Kidney (tissue), 14 donors: ENCODE measurements around the gene LRP1. TPM values are rescaled to one million over a fixed set of nuclear protein-coding genes. Genes with fewer than 3 reads are reported as not detected.

ENCODE experiments used
- DNase-seq, 5 donors: peaks; one replicate each; pipeline ENCODE4 v3.0.0-alpha.2; 2013 to 2020
- FAIRE-seq: peaks from 2 replicates; lab custom pipeline; 2012; peaks lifted over from hg19 to GRCh38; lab: Jason Lieb, UNC
- H3K27ac ChIP-seq, 2 donors: one replicate each; pipeline ENCODE4 v1.7.0; 2013; ENCODE audit warnings: low read depth in 2 of 2, low read length in 2 of 2, inconsistent platforms in 1 of 2
- H3K27me3 ChIP-seq: one replicate; pipeline ENCODE4 v1.7.1; 2013; ENCODE audit warnings: low read length, inconsistent platforms; ENCODE audit not compliant: control insufficient read depth, insufficient read depth
- H3K36me3 ChIP-seq, 3 donors: one replicate each; pipeline versions ENCODE4 v1.7.0 to v1.7.1; 2013; ENCODE audit warnings: low read length in 3 of 3, control low read depth in 1 of 3, inconsistent platforms in 1 of 3; ENCODE audit not compliant: insufficient read depth in 3 of 3, control insufficient read depth in 2 of 3
- H3K4me1 ChIP-seq, 3 donors: one replicate each; pipeline versions ENCODE4 v1.7.0 to v1.7.1; 2013; ENCODE audit warnings: low read length in 3 of 3, inconsistent platforms in 1 of 3, low read depth in 1 of 3; ENCODE audit not compliant: control insufficient read depth in 2 of 3, insufficient read depth in 2 of 3
- H3K4me3 ChIP-seq, 3 donors: one replicate each; pipeline versions ENCODE4 v1.7.0 to v1.8.1; 2013; ENCODE audit warnings: low read length in 3 of 3, control low read depth in 1 of 3, inconsistent platforms in 1 of 3
- H3K9ac ChIP-seq, 3 donors: one replicate each; pipeline versions ENCODE4 v1.7.0 to v1.7.1; 2013; ENCODE audit warnings: low read length in 3 of 3, control low read depth in 1 of 3, inconsistent platforms in 1 of 3
- H3K9me3 ChIP-seq, 3 donors: one replicate each; pipeline versions ENCODE4 v1.7.0 to v1.7.1; 2013; ENCODE audit warnings: low read length in 3 of 3, control low read depth in 1 of 3, inconsistent platforms in 1 of 3; ENCODE audit not compliant: control insufficient read depth in 2 of 3, insufficient read depth in 1 of 3
- CTCF ChIP-seq: IDR thresholded peaks from 3 replicates; pipeline ENCODE4 v1.5.1; 2012; ENCODE audit warnings: mild to moderate bottlenecking, moderate library complexity, borderline replicate concordance; ENCODE audit not compliant: insufficient read depth; ENCODE audit errors: extremely low read depth
- intact Hi-C: fragments of 100-400 bp; cut with DNase I; formaldehyde crosslinking; loops from one replicate; pipeline ENCODE4 v1.11.1; 2022
- polyA plus RNA-seq: library from polyadenylated mRNA; stranded (reverse); fragments of 350-450 nt; fragmentation: Illumina TruSeq; extraction: RNeasy Lipid Tissue Mini Kit (QIAGEN cat#74804); gene quantifications from one replicate; pipeline ENCODE4 v1.2.3, GENCODE V29; 2014; ENCODE audit warnings: low read depth, low replicate concordance; ENCODE audit not compliant: insufficient read depth
- total RNA-seq: library from RNA; stranded (reverse); fragmentation: NEBNext Ultra II Directional; extraction: Animal tissue kit (Norgen Biotek cat#: 25700); gene quantifications from one replicate; pipeline ENCODE4 v1.2.1, GENCODE V29; 2021
- donor health status: control.
- donor health status: control.
- donor health status: control.
- donor health status: control.
- donor health status: control.
- donor health status: DM: yes; HTN: yes; CAD: no.
- donor health status: Normal renal cell carcinoma (clear cell type).

Gene LRP1
- total and polyA plus RNA-seq, 2 donors from 2014 or later = 18.7 to 121 TPM

- intact Hi-C loops = no loop called here
- Histone ChIP-seq H3K4me3 (no peak overlapping the region), H3K27me3 (peaks cover 32% of the 10 kb centered on the region), H3K4me1 (peaks cover 0 to 12% (median 8%) of the 10 kb centered on the region in 3 donors), H3K36me3 (peaks cover 0 to 2% (median 0%) of the 10 kb centered on the region in 3 donors), H3K9ac (no peak overlapping the region), H3K27ac (no peak overlapping the region), H3K9me3 (no peaks in the 10 kb centered on the region)
- DNase-seq (peak in 4 of 5 donors; percentile 78 to 84 (median 80)), FAIRE-seq (no peak)
- TF ChIP-seq CTCF = peak; percentile 74
These were observed 86.1 kb downstream of the LRP1 start for GRCh38 chr12:57214398-57214781.

- Histone ChIP-seq H3K27ac (no peak overlapping the region), H3K9me3 (no peaks in the 10 kb centered on the region), H3K4me3 (no peak overlapping the region), H3K27me3 (peaks cover 35% of the 10 kb centered on the region), H3K9ac (no peak overlapping the region), H3K36me3 (peaks cover 0 to 2% (median 0%) of the 10 kb centered on the region in 3 donors), H3K4me1 (peaks cover 0 to 12% (median 8%) of the 10 kb centered on the region in 3 donors)
- intact Hi-C loops = no loop called here
- DNase-seq = no peak
- FAIRE-seq = no peak
- TF ChIP-seq CTCF = no peak
These were observed 86.8 kb downstream of the LRP1 start for GRCh38 chr12:57215065-57215464.

- H3K4me3 ChIP-seq = no peak overlapping the region
- peak in 1 of 5 donors; percentile 48 for DNase-seq
- TF ChIP-seq CTCF = no peak
- H3K9ac ChIP-seq = no peak overlapping the region
- H3K4me1 ChIP-seq = peaks cover 0 to 12% (median 8%) of the 10 kb centered on the region in 3 donors
- peaks cover 37% of the 10 kb centered on the region for H3K27me3 ChIP-seq
- FAIRE-seq = no peak
- peaks cover 0 to 2% (median 0%) of the 10 kb centered on the region in 3 donors for H3K36me3 ChIP-seq
- H3K27ac ChIP-seq = no peak overlapping the region
- no peaks in the 10 kb centered on the region for H3K9me3 ChIP-seq
- intact Hi-C loops = no loop called here
These were observed 87.4 kb downstream of the LRP1 start for GRCh38 chr12:57215668-57216013.
